Measurements from ENCODE around the gene IRAK1.

Gene IRAK1

GRCh38 chrX:154019633-154020528, at the start of gene IRAK1:
Gene IRAK1 (minus strand): TSS chrX:154019902. CDS start chrX:154019812, 90 bp downstream.
- no peak for TF ChIP-seq CTCF (IDR thresholded peaks at IDR 0.05)

GRCh38 chrX:154068560-154068959, 48.9 kb upstream of the IRAK1 start:
- no peak for TF ChIP-seq CTCF (IDR thresholded peaks at IDR 0.05)

- TF ChIP-seq CTCF (IDR thresholded peaks at IDR 0.05) = no peak
These were observed 45.1 kb upstream of the IRAK1 start for GRCh38 chrX:154064637-154065435.

DNA sequence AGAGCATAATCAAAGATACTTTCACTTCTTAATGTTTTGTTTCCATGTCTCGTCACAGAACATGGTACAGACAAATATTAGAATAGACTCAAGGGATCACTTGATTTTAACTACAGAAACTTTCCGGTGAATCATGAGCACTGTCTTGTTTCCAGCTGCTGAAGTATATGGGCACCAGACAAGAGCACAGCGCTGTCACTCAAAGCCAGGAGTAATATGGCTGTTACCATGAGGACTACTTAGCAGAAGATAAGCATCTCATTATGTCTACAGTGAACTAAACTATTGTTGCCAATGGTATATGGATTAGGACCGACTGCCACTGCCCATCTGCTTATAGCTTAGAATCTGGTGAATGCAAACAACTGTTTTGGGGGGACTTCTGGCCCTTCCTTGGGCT, 43.5 kb upstream of the IRAK1 start:
- TF ChIP-seq CTCF (IDR thresholded peaks at IDR 0.05) = no peak

DNA sequence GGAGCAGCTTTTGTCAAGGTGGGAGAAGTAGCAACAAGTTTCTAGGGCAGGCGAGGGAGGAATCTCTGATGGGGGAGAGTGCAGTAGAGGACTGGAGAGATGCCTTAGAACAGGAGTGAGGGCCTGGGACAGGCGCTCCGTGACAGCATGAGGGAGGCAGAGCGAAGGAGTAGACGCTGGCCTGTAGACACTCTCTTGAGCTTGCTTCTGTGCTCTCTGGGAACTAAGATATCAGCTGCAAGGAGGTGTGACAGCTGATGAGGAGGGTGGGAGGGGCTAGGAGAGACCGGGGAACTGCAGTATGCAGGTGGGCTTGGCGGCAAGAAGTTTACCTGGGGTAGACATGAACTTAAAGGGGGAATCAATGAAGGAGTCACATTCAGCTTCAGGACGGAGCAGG, 42.1 kb upstream of the IRAK1 start:
- TF ChIP-seq CTCF (IDR thresholded peaks at IDR 0.05) = no peak

GRCh38 chrX:154059729-154060245, 40.1 kb upstream of the IRAK1 start:
- TF ChIP-seq CTCF (IDR thresholded peaks at IDR 0.05) = no peak

DNA sequence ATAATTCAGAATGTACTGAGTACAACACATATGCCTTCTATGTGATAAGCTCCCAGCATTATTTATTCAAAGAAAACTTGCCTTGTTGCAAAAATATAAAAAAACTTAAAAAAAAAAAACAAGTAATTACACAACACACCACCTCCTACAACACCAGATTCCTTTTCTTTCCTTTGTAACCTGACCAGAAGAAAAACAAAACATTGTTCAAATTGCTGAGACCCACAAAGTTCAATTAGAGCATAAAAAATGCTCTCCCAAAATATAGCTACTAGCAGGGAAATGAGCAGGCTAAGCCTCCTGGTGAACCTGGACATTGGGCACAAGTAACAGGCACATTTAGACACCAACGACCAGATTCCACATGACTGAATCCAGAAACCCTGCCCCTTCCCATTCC, 39.5 kb upstream of the IRAK1 start:
- no peak for TF ChIP-seq CTCF (IDR thresholded peaks at IDR 0.05)

Measured in LNCAP (cell line).